Uterus (tissue), 2 donors: ENCODE data around the gene AKT3.

ENCODE experiments used
- POLR2A ChIP-seq, 2 donors: fragments of 450-650 bp; IDR thresholded peaks; one replicate each; pipeline ENCODE4 v1.6.1; 2016; ENCODE audit warnings: antibody characterized with exemption in 2 of 2, mild to moderate bottlenecking in 1 of 2, moderate library complexity in 1 of 2
- TF ChIP-seq, protein P1 (sequence below), 4 experiments: fragments of 200-600 bp in 2 of 4; fragments of 450-650 bp in 2 of 4; sonication (generic) in 2 of 4; IDR thresholded peaks; one replicate each; pipeline ENCODE4 v1.5.1; 2016 to 2019; ENCODE audit warnings: antibody characterized with exemption in 4 of 4, mild to moderate bottlenecking in 2 of 4, moderate library complexity in 1 of 4

DNA sequence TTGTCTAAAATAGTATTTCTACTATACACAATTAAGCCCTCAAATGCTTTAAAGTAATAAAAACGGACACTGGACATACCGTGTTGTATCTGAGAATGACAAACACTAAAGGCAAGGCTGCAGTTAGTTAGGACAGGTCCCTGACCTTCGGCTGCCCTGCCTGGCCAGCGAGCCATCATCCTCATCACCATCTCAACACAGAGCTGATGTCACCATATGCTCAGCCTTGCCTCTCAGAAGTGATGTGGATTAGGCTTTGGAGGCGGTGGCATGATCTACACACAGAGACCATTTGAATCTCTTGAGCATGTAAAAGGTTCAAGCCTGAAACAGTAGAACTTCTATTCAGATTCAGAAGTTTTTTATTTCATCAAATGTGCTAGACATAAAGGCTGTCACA lies 349.5 kb downstream of the AKT3 start:
- TF ChIP-seq, protein P1, sequence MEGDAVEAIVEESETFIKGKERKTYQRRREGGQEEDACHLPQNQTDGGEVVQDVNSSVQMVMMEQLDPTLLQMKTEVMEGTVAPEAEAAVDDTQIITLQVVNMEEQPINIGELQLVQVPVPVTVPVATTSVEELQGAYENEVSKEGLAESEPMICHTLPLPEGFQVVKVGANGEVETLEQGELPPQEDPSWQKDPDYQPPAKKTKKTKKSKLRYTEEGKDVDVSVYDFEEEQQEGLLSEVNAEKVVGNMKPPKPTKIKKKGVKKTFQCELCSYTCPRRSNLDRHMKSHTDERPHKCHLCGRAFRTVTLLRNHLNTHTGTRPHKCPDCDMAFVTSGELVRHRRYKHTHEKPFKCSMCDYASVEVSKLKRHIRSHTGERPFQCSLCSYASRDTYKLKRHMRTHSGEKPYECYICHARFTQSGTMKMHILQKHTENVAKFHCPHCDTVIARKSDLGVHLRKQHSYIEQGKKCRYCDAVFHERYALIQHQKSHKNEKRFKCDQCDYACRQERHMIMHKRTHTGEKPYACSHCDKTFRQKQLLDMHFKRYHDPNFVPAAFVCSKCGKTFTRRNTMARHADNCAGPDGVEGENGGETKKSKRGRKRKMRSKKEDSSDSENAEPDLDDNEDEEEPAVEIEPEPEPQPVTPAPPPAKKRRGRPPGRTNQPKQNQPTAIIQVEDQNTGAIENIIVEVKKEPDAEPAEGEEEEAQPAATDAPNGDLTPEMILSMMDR (IDR thresholded peaks at IDR 0.05) = no peak
- TF ChIP-seq POLR2A (IDR thresholded peaks at IDR 0.05) = no peak
